OCI-LY1 (cell line): ENCODE measurements around the gene FRMD4A.

Experiments used
- EZH2 ChIP-seq: fragments of 200-600 bp; sonication (generic), shearing (Covaris generic); IDR thresholded peaks from 2 replicates; pipeline ENCODE4 v1.8.0; 2017; ENCODE audit warnings: borderline replicate concordance, mixed run types, mild to moderate bottlenecking, antibody characterized with exemption, low read length, moderate library complexity, mixed read lengths
- TF ChIP-seq, protein P1 (sequence below): fragments of 200-600 bp; sonication (generic), shearing (Covaris generic); IDR thresholded peaks from 2 replicates; pipeline ENCODE4 v1.5.1; 2017; ENCODE audit warnings: mild to moderate bottlenecking, antibody characterized with exemption, low read length, moderate library complexity, mixed read lengths

GRCh38 chr10:14102056-14102455, 228.7 kb downstream of the FRMD4A start:
- TF ChIP-seq, protein P1, sequence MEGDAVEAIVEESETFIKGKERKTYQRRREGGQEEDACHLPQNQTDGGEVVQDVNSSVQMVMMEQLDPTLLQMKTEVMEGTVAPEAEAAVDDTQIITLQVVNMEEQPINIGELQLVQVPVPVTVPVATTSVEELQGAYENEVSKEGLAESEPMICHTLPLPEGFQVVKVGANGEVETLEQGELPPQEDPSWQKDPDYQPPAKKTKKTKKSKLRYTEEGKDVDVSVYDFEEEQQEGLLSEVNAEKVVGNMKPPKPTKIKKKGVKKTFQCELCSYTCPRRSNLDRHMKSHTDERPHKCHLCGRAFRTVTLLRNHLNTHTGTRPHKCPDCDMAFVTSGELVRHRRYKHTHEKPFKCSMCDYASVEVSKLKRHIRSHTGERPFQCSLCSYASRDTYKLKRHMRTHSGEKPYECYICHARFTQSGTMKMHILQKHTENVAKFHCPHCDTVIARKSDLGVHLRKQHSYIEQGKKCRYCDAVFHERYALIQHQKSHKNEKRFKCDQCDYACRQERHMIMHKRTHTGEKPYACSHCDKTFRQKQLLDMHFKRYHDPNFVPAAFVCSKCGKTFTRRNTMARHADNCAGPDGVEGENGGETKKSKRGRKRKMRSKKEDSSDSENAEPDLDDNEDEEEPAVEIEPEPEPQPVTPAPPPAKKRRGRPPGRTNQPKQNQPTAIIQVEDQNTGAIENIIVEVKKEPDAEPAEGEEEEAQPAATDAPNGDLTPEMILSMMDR: no peak
- TF ChIP-seq EZH2: no peak
